ENCODE measurements around the gene AGBL5.

Gene AGBL5

DNA sequence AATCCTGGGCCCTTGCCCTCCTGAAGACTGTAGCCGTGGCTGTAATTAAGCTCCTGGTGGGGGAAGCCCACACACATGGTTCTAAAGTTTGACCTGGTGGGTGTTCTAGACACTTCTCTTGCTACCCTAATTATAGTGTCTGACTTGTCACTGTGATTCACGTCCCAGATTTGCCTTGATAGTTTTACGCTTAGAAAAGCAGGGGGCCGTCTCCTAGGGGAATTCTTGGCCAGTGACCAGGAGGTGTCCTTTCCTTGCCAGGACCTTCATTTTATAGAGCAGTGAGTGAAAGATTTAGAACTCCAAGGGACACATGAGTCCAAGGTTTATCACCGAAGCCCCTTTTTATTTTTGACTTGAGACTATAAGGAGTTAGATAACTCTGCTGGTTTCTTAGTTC is 9.7 kb upstream of the AGBL5 start:
- H3K9me3 ChIP-seq (ENCODE audit: insufficient read depth, low read length, severe bottlenecking), result no peaks in the 10 kb centered on the region
- no peak for ATAC-seq (ENCODE audit: insufficient read depth, low read depth)
- no peaks in the 10 kb centered on the region for H3K27me3 ChIP-seq (ENCODE audit: insufficient read depth, low read length, poor library complexity)
- H3K4me3 ChIP-seq (ENCODE audit: low read depth in 1 of 2, low read length in 2 of 2), result no peak overlapping the region
- no peak overlapping the region for H3K27ac ChIP-seq (ENCODE audit: low read length)
- H2AFZ ChIP-seq (ENCODE audit: low read depth, low read length), result no peak overlapping the region
- peaks cover 53% of the 10 kb centered on the region for H3K36me3 ChIP-seq (ENCODE audit: insufficient read depth, low read length)
- TF ChIP-seq, protein P1, sequence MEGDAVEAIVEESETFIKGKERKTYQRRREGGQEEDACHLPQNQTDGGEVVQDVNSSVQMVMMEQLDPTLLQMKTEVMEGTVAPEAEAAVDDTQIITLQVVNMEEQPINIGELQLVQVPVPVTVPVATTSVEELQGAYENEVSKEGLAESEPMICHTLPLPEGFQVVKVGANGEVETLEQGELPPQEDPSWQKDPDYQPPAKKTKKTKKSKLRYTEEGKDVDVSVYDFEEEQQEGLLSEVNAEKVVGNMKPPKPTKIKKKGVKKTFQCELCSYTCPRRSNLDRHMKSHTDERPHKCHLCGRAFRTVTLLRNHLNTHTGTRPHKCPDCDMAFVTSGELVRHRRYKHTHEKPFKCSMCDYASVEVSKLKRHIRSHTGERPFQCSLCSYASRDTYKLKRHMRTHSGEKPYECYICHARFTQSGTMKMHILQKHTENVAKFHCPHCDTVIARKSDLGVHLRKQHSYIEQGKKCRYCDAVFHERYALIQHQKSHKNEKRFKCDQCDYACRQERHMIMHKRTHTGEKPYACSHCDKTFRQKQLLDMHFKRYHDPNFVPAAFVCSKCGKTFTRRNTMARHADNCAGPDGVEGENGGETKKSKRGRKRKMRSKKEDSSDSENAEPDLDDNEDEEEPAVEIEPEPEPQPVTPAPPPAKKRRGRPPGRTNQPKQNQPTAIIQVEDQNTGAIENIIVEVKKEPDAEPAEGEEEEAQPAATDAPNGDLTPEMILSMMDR (IDR thresholded peaks at IDR 0.05; ENCODE audit: borderline replicate concordance, extremely low read depth, low read length, poor library complexity, severe bottlenecking), result no peak
- no peak for TF ChIP-seq EZH2 (IDR thresholded peaks at IDR 0.05; ENCODE audit: borderline replicate concordance, low read depth, low read length, severe bottlenecking)
- no peak overlapping the region for H3K9ac ChIP-seq (ENCODE audit: low read depth, low read length)
- H3K4me1 ChIP-seq (ENCODE audit: insufficient read depth, low read length), result no peaks in the 10 kb centered on the region
- no peaks in the 10 kb centered on the region for H4K20me1 ChIP-seq (ENCODE audit: insufficient read depth, low read length)
- no peaks in the 10 kb centered on the region for H3K79me2 ChIP-seq (ENCODE audit: insufficient read depth, low read length)
- DNase-seq, result no peak
- H3K4me2 ChIP-seq (ENCODE audit: insufficient read depth, low read length), result no peak overlapping the region

DNA sequence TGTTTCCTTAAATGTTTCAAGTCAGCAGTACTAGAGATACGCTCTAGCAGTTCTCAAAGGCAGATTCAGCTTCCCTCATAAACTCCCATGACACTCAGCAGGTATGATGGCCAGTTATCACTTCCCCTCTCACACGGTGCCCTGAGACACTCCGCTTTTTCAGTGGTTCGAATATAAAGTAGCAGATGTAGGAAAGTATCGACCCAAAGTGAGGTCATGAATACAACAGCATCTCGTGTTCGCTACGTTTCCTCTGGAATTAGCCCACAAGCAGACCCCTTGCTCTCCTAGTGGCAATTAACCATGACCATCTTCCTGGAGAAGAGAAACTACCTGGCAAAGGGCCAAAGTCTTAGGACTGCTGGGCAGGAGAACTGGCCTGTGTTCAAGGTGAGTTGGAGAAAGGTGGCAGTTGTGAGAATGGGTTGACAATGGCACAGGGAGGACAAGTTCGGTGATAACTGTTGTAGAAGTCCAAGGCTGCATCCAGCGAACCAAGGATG is 9.3 kb upstream of the AGBL5 start:
- Histone ChIP-seq H2AFZ (ENCODE audit: low read depth, low read length) (no peak overlapping the region), H3K4me3 (ENCODE audit: low read depth in 1 of 2, low read length in 2 of 2) (no peak overlapping the region), H3K9me3 (ENCODE audit: insufficient read depth, low read length, severe bottlenecking) (no peaks in the 10 kb centered on the region), H3K27me3 (ENCODE audit: insufficient read depth, low read length, poor library complexity) (no peaks in the 10 kb centered on the region), H3K9ac (ENCODE audit: low read depth, low read length) (no peak overlapping the region), H3K27ac (ENCODE audit: low read length) (no peak overlapping the region), H4K20me1 (ENCODE audit: insufficient read depth, low read length) (no peaks in the 10 kb centered on the region), H3K4me1 (ENCODE audit: insufficient read depth, low read length) (no peaks in the 10 kb centered on the region), H3K36me3 (ENCODE audit: insufficient read depth, low read length) (peaks cover 48% of the 10 kb centered on the region), H3K4me2 (ENCODE audit: insufficient read depth, low read length) (no peak overlapping the region), H3K79me2 (ENCODE audit: insufficient read depth, low read length) (no peaks in the 10 kb centered on the region)
- DNase-seq (no peak), ATAC-seq (ENCODE audit: insufficient read depth, low read depth) (no peak)
- TF ChIP-seq, protein P1 (IDR thresholded peaks at IDR 0.05; ENCODE audit: borderline replicate concordance, extremely low read depth, low read length, poor library complexity, severe bottlenecking), result no peak
- no peak for TF ChIP-seq EZH2 (IDR thresholded peaks at IDR 0.05; ENCODE audit: borderline replicate concordance, low read depth, low read length, severe bottlenecking)

DNA sequence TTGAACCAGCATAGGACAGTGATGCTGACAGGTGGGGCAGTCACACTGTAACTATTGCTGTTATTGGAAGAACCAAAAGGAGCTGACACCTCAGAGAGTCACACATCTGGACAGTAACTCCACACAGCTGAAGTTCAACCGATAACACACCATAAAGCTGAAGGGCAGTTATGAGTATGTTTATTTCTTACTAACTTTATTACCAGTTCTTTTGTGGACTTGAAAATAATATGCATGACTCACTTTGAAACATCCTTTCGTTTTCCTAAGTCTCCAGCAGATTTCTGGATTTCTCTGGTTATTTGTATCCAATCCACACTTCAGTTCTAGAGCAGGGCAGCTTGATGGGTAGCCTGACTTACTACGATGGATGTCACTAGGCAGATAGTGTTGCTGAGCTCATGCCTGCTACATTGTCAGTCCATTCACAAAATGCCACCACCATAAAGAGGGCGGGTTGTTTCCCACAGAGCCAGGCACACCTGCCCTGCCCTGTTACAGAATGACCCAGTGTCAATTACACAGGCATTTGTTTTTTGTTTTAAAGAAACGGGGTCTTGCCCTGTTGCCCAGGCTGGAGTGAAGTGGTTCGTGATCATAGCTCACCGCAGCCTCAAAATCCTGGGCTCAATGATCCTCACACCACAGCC is 8.4 kb upstream of the AGBL5 start:
- Histone ChIP-seq H2AFZ (ENCODE audit: low read depth, low read length) (no peak overlapping the region), H3K4me2 (ENCODE audit: insufficient read depth, low read length) (no peak overlapping the region), H4K20me1 (ENCODE audit: insufficient read depth, low read length) (no peaks in the 10 kb centered on the region), H3K9ac (ENCODE audit: low read depth, low read length) (no peak overlapping the region), H3K36me3 (ENCODE audit: insufficient read depth, low read length) (peaks cover 39% of the 10 kb centered on the region), H3K79me2 (ENCODE audit: insufficient read depth, low read length) (no peaks in the 10 kb centered on the region), H3K27me3 (ENCODE audit: insufficient read depth, low read length, poor library complexity) (no peaks in the 10 kb centered on the region), H3K4me3 (ENCODE audit: low read depth in 1 of 2, low read length in 2 of 2) (no peak overlapping the region), H3K27ac (ENCODE audit: low read length) (no peak overlapping the region), H3K9me3 (ENCODE audit: insufficient read depth, low read length, severe bottlenecking) (no peaks in the 10 kb centered on the region), H3K4me1 (ENCODE audit: insufficient read depth, low read length) (no peaks in the 10 kb centered on the region)
- DNase-seq, result no peak
- ATAC-seq (ENCODE audit: insufficient read depth, low read depth), result no peak
- TF ChIP-seq, protein P1 (IDR thresholded peaks at IDR 0.05; ENCODE audit: borderline replicate concordance, extremely low read depth, low read length, poor library complexity, severe bottlenecking), result no peak
- TF ChIP-seq EZH2 (IDR thresholded peaks at IDR 0.05; ENCODE audit: borderline replicate concordance, low read depth, low read length, severe bottlenecking), result no peak

All from DND-41 (cell line).